ENCODE data around the gene HGFAC.

- TF ChIP-seq, protein P1, sequence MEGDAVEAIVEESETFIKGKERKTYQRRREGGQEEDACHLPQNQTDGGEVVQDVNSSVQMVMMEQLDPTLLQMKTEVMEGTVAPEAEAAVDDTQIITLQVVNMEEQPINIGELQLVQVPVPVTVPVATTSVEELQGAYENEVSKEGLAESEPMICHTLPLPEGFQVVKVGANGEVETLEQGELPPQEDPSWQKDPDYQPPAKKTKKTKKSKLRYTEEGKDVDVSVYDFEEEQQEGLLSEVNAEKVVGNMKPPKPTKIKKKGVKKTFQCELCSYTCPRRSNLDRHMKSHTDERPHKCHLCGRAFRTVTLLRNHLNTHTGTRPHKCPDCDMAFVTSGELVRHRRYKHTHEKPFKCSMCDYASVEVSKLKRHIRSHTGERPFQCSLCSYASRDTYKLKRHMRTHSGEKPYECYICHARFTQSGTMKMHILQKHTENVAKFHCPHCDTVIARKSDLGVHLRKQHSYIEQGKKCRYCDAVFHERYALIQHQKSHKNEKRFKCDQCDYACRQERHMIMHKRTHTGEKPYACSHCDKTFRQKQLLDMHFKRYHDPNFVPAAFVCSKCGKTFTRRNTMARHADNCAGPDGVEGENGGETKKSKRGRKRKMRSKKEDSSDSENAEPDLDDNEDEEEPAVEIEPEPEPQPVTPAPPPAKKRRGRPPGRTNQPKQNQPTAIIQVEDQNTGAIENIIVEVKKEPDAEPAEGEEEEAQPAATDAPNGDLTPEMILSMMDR (IDR thresholded peaks at IDR 0.05) = no peak
- no peak for TF ChIP-seq POLR2A (IDR thresholded peaks at IDR 0.05)
Measured at GRCh38 chr4:3416270-3416669, 25.5 kb upstream of the HGFAC start.

Measured in ovary (tissue), 3 donors.